Mesothelial cell of epicardium (in vitro differentiated cells): ENCODE measurements around the gene TRAPPC12. TPM values are rescaled to one million over a fixed set of nuclear protein-coding genes. Genes with fewer than 3 reads are reported as not detected.
A peak's percentile ranks its signal among the peaks of the same experiment; 100 is the strongest.

Experiments used
- DNase-seq, 2 experiments: peaks; one replicate each; pipeline ENCODE4 v3.0.0; 2021; ENCODE audit warnings: low spot score in 2 of 2; ENCODE audit not compliant: unreplicated experiment in 2 of 2
- H3K27ac Mint-ChIP-seq: 2 replicates; pipeline ENCODE4 v1.8.0; 2021; ENCODE audit warnings: mixed read lengths
- H3K27me3 Mint-ChIP-seq: 2 replicates; pipeline ENCODE4 v1.8.0; 2021; ENCODE audit warnings: low read depth, mixed read lengths
- H3K36me3 Mint-ChIP-seq: 2 replicates; pipeline ENCODE4 v1.8.0; 2021; ENCODE audit warnings: mixed read lengths
- H3K4me1 Mint-ChIP-seq: 2 replicates; pipeline ENCODE4 v1.8.0; 2021; ENCODE audit warnings: mixed read lengths
- H3K4me3 Mint-ChIP-seq: 2 replicates; pipeline ENCODE4 v1.8.0; 2021; ENCODE audit warnings: mild to moderate bottlenecking, moderate library complexity, mixed read lengths
- H3K9me3 Mint-ChIP-seq: 2 replicates; pipeline ENCODE4 v1.8.0; 2021; ENCODE audit warnings: mixed read lengths
- CTCF ChIP-seq: fragments of 200-600 bp; sonication (generic); IDR thresholded peaks from one replicate; pipeline ENCODE4 v1.5.0; 2021; ENCODE audit warnings: antibody characterized with exemption; ENCODE audit not compliant: unreplicated experiment
- total RNA-seq: library from RNA; stranded (reverse); gene quantifications from 3 replicates; pipeline ENCODE4 v1.2.1, GENCODE V29; 2021

The TRAPPC12 gene
- total RNA-seq, 1 donor from 2014 or later, result 134 TPM

GRCh38 chr2:3396920-3397559 is 17.5 kb downstream of the TRAPPC12 start:
- H3K4me3 Mint-ChIP-seq, result no peak overlapping the region
- no peaks in the 10 kb centered on the region for H3K4me1 Mint-ChIP-seq
- peaks cover 65% of the 10 kb centered on the region for H3K36me3 Mint-ChIP-seq
- no peaks in the 10 kb centered on the region for H3K27me3 Mint-ChIP-seq
- TF ChIP-seq CTCF, result no peak
- peaks cover 39% of the 10 kb centered on the region for H3K9me3 Mint-ChIP-seq
- DNase-seq, result no peak
- H3K27ac Mint-ChIP-seq, result no peak overlapping the region

GRCh38 chr2:3398857-3399256 is 19.4 kb downstream of the TRAPPC12 start:
- Mint-ChIP-seq H3K36me3 (peaks cover 58% of the 10 kb centered on the region), H3K27ac (no peak overlapping the region)

GRCh38 chr2:3399381-3399780 is 19.9 kb downstream of the TRAPPC12 start:
- TF ChIP-seq CTCF, result no peak
- H3K36me3 Mint-ChIP-seq, result peaks cover 59% of the 10 kb centered on the region

More at GRCh38 chr2:3398857-3399256, 19.4 kb downstream of the TRAPPC12 start:
- no peak for DNase-seq
- Mint-ChIP-seq H3K4me3 (no peak overlapping the region), H3K4me1 (no peaks in the 10 kb centered on the region), H3K27me3 (no peaks in the 10 kb centered on the region), H3K9me3 (peaks cover 31% of the 10 kb centered on the region)
- no peak for TF ChIP-seq CTCF

GRCh38 chr2:3399829-3400228 is 20.3 kb downstream of the TRAPPC12 start:
- no peak for DNase-seq
- no peaks in the 10 kb centered on the region for H3K27me3 Mint-ChIP-seq
- H3K4me1 Mint-ChIP-seq, result no peaks in the 10 kb centered on the region
- H3K27ac Mint-ChIP-seq, result no peak overlapping the region
- H3K9me3 Mint-ChIP-seq, result peaks cover 27% of the 10 kb centered on the region
- no peak for TF ChIP-seq CTCF
- peaks cover 58% of the 10 kb centered on the region for H3K36me3 Mint-ChIP-seq
- H3K4me3 Mint-ChIP-seq, result no peak overlapping the region

More at GRCh38 chr2:3399381-3399780, 19.9 kb downstream of the TRAPPC12 start:
- Mint-ChIP-seq H3K4me1 (no peaks in the 10 kb centered on the region), H3K4me3 (no peak overlapping the region), H3K27ac (peak overlapping the region; percentile 39), H3K27me3 (no peaks in the 10 kb centered on the region), H3K9me3 (peaks cover 29% of the 10 kb centered on the region)
- DNase-seq, result no peak

- Mint-ChIP-seq H3K4me3 (no peak overlapping the region), H3K27ac (no peak overlapping the region), H3K4me1 (no peaks in the 10 kb centered on the region), H3K9me3 (no peaks in the 10 kb centered on the region), H3K27me3 (no peaks in the 10 kb centered on the region), H3K36me3 (peaks cover 33% of the 10 kb centered on the region)
- no peak for TF ChIP-seq CTCF
- no peak for DNase-seq
Measured at GRCh38 chr2:3403587-3404334, 24.3 kb downstream of the TRAPPC12 start.
